Ovary (tissue), 3 donors: ENCODE data around the gene MAP3K7.

Experiments used
- EP300 ChIP-seq: sonication (generic); formaldehyde crosslinking; IDR thresholded peaks from one replicate; pipeline ENCODE4 v1.6.1; 2017; ENCODE audit warnings: antibody characterized with exemption
- POLR2A ChIP-seq: fragments of 450-650 bp; IDR thresholded peaks from one replicate; pipeline ENCODE4 v1.6.1; 2017; ENCODE audit warnings: antibody characterized with exemption, mild to moderate bottlenecking, moderate library complexity
- TF ChIP-seq, protein P1 (sequence below), 3 donors: fragments of 450-650 bp in 2 of 3; fragments of 200-600 bp in 1 of 3; IDR thresholded peaks; one replicate each; pipeline versions ENCODE4 v1.5.1 to v1.8.0; 2016 to 2022; ENCODE audit warnings: antibody characterized with exemption in 3 of 3, mild to moderate bottlenecking in 1 of 3
- donor health status: DM: no; HTN: no; CAD: no.

- TF ChIP-seq, protein P1, sequence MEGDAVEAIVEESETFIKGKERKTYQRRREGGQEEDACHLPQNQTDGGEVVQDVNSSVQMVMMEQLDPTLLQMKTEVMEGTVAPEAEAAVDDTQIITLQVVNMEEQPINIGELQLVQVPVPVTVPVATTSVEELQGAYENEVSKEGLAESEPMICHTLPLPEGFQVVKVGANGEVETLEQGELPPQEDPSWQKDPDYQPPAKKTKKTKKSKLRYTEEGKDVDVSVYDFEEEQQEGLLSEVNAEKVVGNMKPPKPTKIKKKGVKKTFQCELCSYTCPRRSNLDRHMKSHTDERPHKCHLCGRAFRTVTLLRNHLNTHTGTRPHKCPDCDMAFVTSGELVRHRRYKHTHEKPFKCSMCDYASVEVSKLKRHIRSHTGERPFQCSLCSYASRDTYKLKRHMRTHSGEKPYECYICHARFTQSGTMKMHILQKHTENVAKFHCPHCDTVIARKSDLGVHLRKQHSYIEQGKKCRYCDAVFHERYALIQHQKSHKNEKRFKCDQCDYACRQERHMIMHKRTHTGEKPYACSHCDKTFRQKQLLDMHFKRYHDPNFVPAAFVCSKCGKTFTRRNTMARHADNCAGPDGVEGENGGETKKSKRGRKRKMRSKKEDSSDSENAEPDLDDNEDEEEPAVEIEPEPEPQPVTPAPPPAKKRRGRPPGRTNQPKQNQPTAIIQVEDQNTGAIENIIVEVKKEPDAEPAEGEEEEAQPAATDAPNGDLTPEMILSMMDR (IDR thresholded peaks at IDR 0.05) = no peak
- TF ChIP-seq POLR2A (no peak), EP300 (no peak)
Measured at GRCh38 chr6:90544741-90545140, 42.1 kb downstream of the MAP3K7 start.
